Naive thymus-derived CD4-positive, alpha-beta T cell (primary cell): ENCODE data around the gene PTH2. TPM values are rescaled to one million over a fixed set of nuclear protein-coding genes. Genes with fewer than 3 reads are reported as not detected.

Source experiments
- ATAC-seq: fragments of 150-1000 bp; cut with Tn5 transposase; 2 replicates; pipeline ENCODE4 v1.10.0; 2021; ENCODE audit warnings: mild to moderate bottlenecking, moderate library complexity
- CTCF ChIA-PET: fragments of 350-600 bp; sonication (Branson Sonifier 250); formaldehyde crosslinking; loops from one replicate; lab custom pipeline; 2021; ENCODE audit warnings: antibody characterized with exemption; lab: Charles Lee
- POLR2A ChIA-PET: fragments of 350-600 bp; sonication (Branson Sonifier 250); formaldehyde crosslinking; loops from one replicate; lab custom pipeline; 2021; ENCODE audit warnings: antibody characterized with exemption, inconsistent platforms; lab: Charles Lee
- DNase-seq, 9 donors: peaks; one replicate each; pipeline versions ENCODE4 v3.0.0 to v3.0.0-alpha.2; 2020 to 2022; ENCODE audit warnings: mixed read lengths in 1 of 9
- H3K27ac ChIP-seq: one replicate; pipeline ENCODE4 v1.7.0; 2013; ENCODE audit warnings: mild to moderate bottlenecking, low read depth, low read length, moderate library complexity
- H3K27me3 ChIP-seq, 2 donors: one replicate each; pipeline ENCODE4 v1.7.0; 2013; ENCODE audit warnings: low read length in 2 of 2, mild to moderate bottlenecking in 2 of 2, moderate library complexity in 2 of 2; ENCODE audit not compliant: control insufficient read depth in 2 of 2, insufficient read depth in 2 of 2
- H3K36me3 ChIP-seq, 3 experiments: 1 replicate in 2 of 3; 2 replicates in 1 of 3; pipeline ENCODE4 v1.7.0; 2013; ENCODE audit warnings: low read length in 3 of 3, mild to moderate bottlenecking in 3 of 3, moderate library complexity in 1 of 3; ENCODE audit not compliant: insufficient read depth in 3 of 3, control insufficient read depth in 2 of 3
- H3K4me1 ChIP-seq, 2 donors: one replicate each; pipeline ENCODE4 v1.7.0; 2013; ENCODE audit warnings: low read length in 2 of 2, mild to moderate bottlenecking in 2 of 2, moderate library complexity in 1 of 2; ENCODE audit not compliant: control insufficient read depth in 2 of 2, insufficient read depth in 2 of 2
- H3K4me3 ChIP-seq: 2 replicates; pipeline ENCODE4 v1.7.0; 2013; ENCODE audit warnings: mild to moderate bottlenecking, low read length
- H3K9me3 ChIP-seq, 3 experiments: 1 replicate in 2 of 3; 2 replicates in 1 of 3; pipeline ENCODE4 v1.7.0; 2013; ENCODE audit warnings: low read length in 3 of 3; ENCODE audit not compliant: control insufficient read depth in 2 of 3
- H3K27ac Mint-ChIP-seq, 9 donors: one replicate each; pipeline ENCODE4 v1.8.0; 2020 to 2022; ENCODE audit warnings: mixed read lengths in 9 of 9, mild to moderate bottlenecking in 8 of 9, moderate library complexity in 5 of 9, inconsistent platforms in 2 of 9
- H3K27me3 Mint-ChIP-seq, 5 donors: one replicate each; pipeline ENCODE4 v1.8.0; 2021 to 2022; ENCODE audit warnings: mixed read lengths in 5 of 5, mild to moderate bottlenecking in 1 of 5
- H3K36me3 Mint-ChIP-seq, 5 donors: one replicate each; pipeline ENCODE4 v1.8.0; 2020 to 2022; ENCODE audit warnings: mixed read lengths in 5 of 5, mild to moderate bottlenecking in 3 of 5, inconsistent platforms in 1 of 5
- H3K4me1 Mint-ChIP-seq, 7 donors: one replicate each; pipeline ENCODE4 v1.8.0; 2020 to 2022; ENCODE audit warnings: mixed read lengths in 7 of 7, mild to moderate bottlenecking in 3 of 7, inconsistent platforms in 1 of 7
- H3K4me3 Mint-ChIP-seq, 10 donors: one replicate each; pipeline ENCODE4 v1.8.0; 2020 to 2022; ENCODE audit warnings: mild to moderate bottlenecking in 10 of 10, mixed read lengths in 10 of 10, moderate library complexity in 6 of 10, inconsistent platforms in 2 of 10
- H3K9me3 Mint-ChIP-seq, 11 donors: one replicate each; pipeline ENCODE4 v1.8.0; 2020 to 2022; ENCODE audit warnings: mixed read lengths in 11 of 11, mild to moderate bottlenecking in 4 of 11, inconsistent platforms in 1 of 11, moderate library complexity in 1 of 11
- intact Hi-C, 2 donors: fragments of 100-400 bp; cut with micrococcal nuclease; formaldehyde crosslinking; loops; one replicate each; pipeline ENCODE4 v1.15.1; 2023
- polyA plus RNA-seq, 2 donors: library from polyadenylated mRNA; unstranded; fragments of 300-500 nt; fragmentation: Illumina TruSeq; gene quantifications; one replicate each; pipeline ENCODE4 v1.2.3, GENCODE V29; 2021
- total RNA-seq, 6 experiments: library from RNA in 5 of 6; stranded (reverse) in 5 of 6; gene quantifications; 1 replicate in 5 of 6; 2 replicates in 1 of 6; pipeline ENCODE4 v1.2.3 and lab custom pipeline; 2021 to 2026

PTH2 gene
- total and polyA plus RNA-seq, 7 experiments from 2014 or later = not detected

- peak overlapping the region; percentile 90 to 100 (median 96) for H3K4me3 Mint-ChIP-seq
- Histone ChIP-seq H3K9me3 (no peaks in the 10 kb centered on the region), H3K4me3 (peak overlapping the region; percentile 84), H3K4me1 (peaks cover 15 to 26% of the 10 kb centered on the region in 2 donors), H3K27ac (peak overlapping the region; percentile 95), H3K27me3 (no peaks in the 10 kb centered on the region), H3K36me3 (peaks cover 0 to 25% (median 0%) of the 10 kb centered on the region in 3 experiments)
- peaks cover 8 to 26% (median 10%) of the 10 kb centered on the region in 5 donors for H3K36me3 Mint-ChIP-seq
- ATAC-seq (no peak), DNase-seq (no peak)
- peak overlapping the region; percentile 92 to 100 (median 99) for H3K27ac Mint-ChIP-seq
- ChIA-PET POLR2A (interaction anchor here (0.6 to 15.5 kb wide), 16 partner anchors 11 to 835 kb away, joined by 3 to 226 read pairs (median 8); partner anchors contain the start of genes FLT3LG, GFY, NOSIP and PRR12), CTCF (interaction anchor here (1.0 to 12.2 kb wide), 4 partner anchors 13 to 62 kb away, joined by 3 to 83 read pairs (median 8); partner anchors contain the start of gene FLT3LG)
- H3K4me1 Mint-ChIP-seq = peaks cover 31 to 64% (median 50%) of the 10 kb centered on the region in 7 donors
- H3K27me3 Mint-ChIP-seq = no peaks in the 10 kb centered on the region
- intact Hi-C loops = loop anchor here (1.0 to 5.0 kb wide), 19 partner anchors 10 to 1131 kb away; partner anchors contain the start of genes FLT3LG (in 2 of the 2), GYS1 (in 2 of the 2), RPS11 (in 2 of the 2) and RUVBL2 (in 2 of the 2)
- peaks cover 0 to 5% (median 0%) of the 10 kb centered on the region in 11 donors for H3K9me3 Mint-ChIP-seq
These were observed 30.6 kb upstream of the PTH2 start for GRCh38 chr19:49453757-49454240.

- ChIA-PET CTCF (interaction anchor here (0.6 to 12.2 kb wide), 5 partner anchors 13 to 89 kb away, joined by 3 to 83 read pairs (median 4); partner anchors contain the start of genes DKKL1 and FLT3LG), POLR2A (interaction anchor here (0.6 to 15.5 kb wide), 18 partner anchors 12 to 834 kb away, joined by 3 to 226 read pairs (median 4); partner anchors contain the start of genes FLT3LG, GFY, NOSIP and PRR12)
- H3K4me1 ChIP-seq = peaks cover 15 to 26% of the 10 kb centered on the region in 2 donors
- H3K9me3 Mint-ChIP-seq = peaks cover 0 to 5% (median 0%) of the 10 kb centered on the region in 11 donors
- peak within 1 kb of the TSS; percentile 95 for H3K27ac ChIP-seq
- peak; percentile 92 for ATAC-seq
- intact Hi-C loops = loop anchor here (1.0 to 5.0 kb wide), 19 partner anchors 10 to 1131 kb away; partner anchors contain the start of genes FLT3LG (in 2 of the 2), GYS1 (in 2 of the 2), RPS11 (in 2 of the 2) and RUVBL2 (in 2 of the 2)
- DNase-seq = peak; percentile 97 to 99 (median 98)
- peaks cover 0 to 25% (median 0%) of the 10 kb centered on the region in 3 experiments for H3K36me3 ChIP-seq
- H3K27me3 ChIP-seq = no peaks in the 10 kb centered on the region
- H3K9me3 ChIP-seq = no peaks in the 10 kb centered on the region
- peaks cover 35 to 71% (median 56%) of the 10 kb centered on the region in 7 donors for H3K4me1 Mint-ChIP-seq
- H3K4me3 Mint-ChIP-seq = peak within 1 kb of the TSS; percentile 95 to 100 (median 99)
- no peaks in the 10 kb centered on the region for H3K27me3 Mint-ChIP-seq
- H3K4me3 ChIP-seq = peak within 1 kb of the TSS; percentile 85
- H3K27ac Mint-ChIP-seq = peak within 1 kb of the TSS; percentile 92 to 100 (median 99)
- peaks cover 12 to 30% (median 16%) of the 10 kb centered on the region in 5 donors for H3K36me3 Mint-ChIP-seq
These were observed 29.9 kb upstream of the PTH2 start, which contains the start of gene ALDH16A1 for GRCh38 chr19:49453013-49453756. ALDH16A1 (plus strand) TSS chr19:49453225; CDS start chr19:49453332, 107 bp downstream.

- Mint-ChIP-seq H3K27me3 (no peaks in the 10 kb centered on the region), H3K27ac (peak within 1 kb of the TSS; percentile 92 to 100 (median 99)), H3K36me3 (peaks cover 11 to 32% (median 16%) of the 10 kb centered on the region in 5 donors), H3K4me3 (peak within 1 kb of the TSS; percentile 95 to 100 (median 99)), H3K9me3 (peaks cover 0 to 5% (median 0%) of the 10 kb centered on the region in 11 donors), H3K4me1 (peaks cover 31 to 68% (median 55%) of the 10 kb centered on the region in 7 donors)
- Histone ChIP-seq H3K4me3 (peak within 1 kb of the TSS; percentile 85), H3K9me3 (no peaks in the 10 kb centered on the region), H3K4me1 (peaks cover 15 to 26% of the 10 kb centered on the region in 2 donors), H3K36me3 (peaks cover 0 to 36% (median 4%) of the 10 kb centered on the region in 3 experiments), H3K27ac (peak within 1 kb of the TSS; percentile 95), H3K27me3 (no peaks in the 10 kb centered on the region)
- ChIA-PET POLR2A (interaction anchor here (0.5 to 15.5 kb wide), 29 partner anchors 11 to 594 kb away, joined by 3 to 226 read pairs (median 3); partner anchors contain the start of genes FLT3LG, GYS1, NOSIP and PRR12), CTCF (interaction anchor here (0.6 to 12.2 kb wide), 10 partner anchors 20 to 832 kb away, joined by 3 to 83 read pairs (median 4); partner anchors contain the start of genes FLT3LG, NOSIP, PRR12 and SPHK2)
- peak; percentile 69 to 97 (median 94) for DNase-seq
- intact Hi-C loops = loop anchor here (1.0 to 5.0 kb wide), 9 partner anchors 8 to 1129 kb away; partner anchors contain the start of genes GYS1 (in 2 of the 2), RUVBL2 (in 2 of the 2), AKT1S1 (in 1 of the 2) and C19orf73 (in 1 of the 2)
- peak; percentile 71 for ATAC-seq
These were observed 28.4 kb upstream of the PTH2 start, which contains the start of gene PIH1D1 for GRCh38 chr19:49451430-49452181. PIH1D1 (minus strand) TSS chr19:49451814; CDS start chr19:49451574, 240 bp downstream.

- Mint-ChIP-seq H3K27ac (peak overlapping the region in 7 of 9 donors; percentile 48 to 100 (median 92)), H3K9me3 (peaks cover 0 to 5% (median 0%) of the 10 kb centered on the region in 11 donors), H3K36me3 (peaks cover 8 to 34% (median 12%) of the 10 kb centered on the region in 5 donors), H3K4me1 (peaks cover 32 to 59% (median 49%) of the 10 kb centered on the region in 7 donors), H3K4me3 (peak overlapping the region; percentile 87 to 100 (median 99)), H3K27me3 (no peaks in the 10 kb centered on the region)
- ATAC-seq = no peak
- intact Hi-C loops = loop anchor here (5.0 kb wide), 5 partner anchors 333 to 1128 kb away; partner anchors contain the start of genes GYS1 (in 2 of the 2), RUVBL2 (in 2 of the 2), C19orf73 (in 1 of the 2) and DBP (in 1 of the 2)
- POLR2A ChIA-PET = interaction anchor here (0.6 to 15.5 kb wide), 8 partner anchors 12 to 190 kb away, joined by 3 to 226 read pairs (median 10); partner anchors contain the start of genes FLT3LG, RPL13A, RPS11 and RRAS
- CTCF ChIA-PET = interaction anchor here (0.7 to 12.2 kb wide), 2 partner anchors 21 to 1279 kb away, joined by 11 to 83 read pairs; partner anchors contain the start of gene FLT3LG
- no peak overlapping the region for H3K27ac ChIP-seq
- no peaks in the 10 kb centered on the region for H3K27me3 ChIP-seq
- H3K36me3 ChIP-seq = peaks cover 0 to 40% (median 4%) of the 10 kb centered on the region in 3 experiments
- peaks cover 15 to 26% of the 10 kb centered on the region in 2 donors for H3K4me1 ChIP-seq
- H3K9me3 ChIP-seq = no peaks in the 10 kb centered on the region
- DNase-seq = no peak
- H3K4me3 ChIP-seq = peak overlapping the region; percentile 85
These were observed 27.2 kb upstream of the PTH2 start for GRCh38 chr19:49450405-49450804.

GRCh38 chr19:49448432-49448786 lies 25.2 kb upstream of the PTH2 start:
- Histone ChIP-seq H3K4me3 (no peak overlapping the region), H3K4me1 (peaks cover 13 to 20% of the 10 kb centered on the region in 2 donors), H3K9me3 (no peaks in the 10 kb centered on the region), H3K36me3 (peaks cover 0 to 40% (median 4%) of the 10 kb centered on the region in 3 experiments), H3K27me3 (no peaks in the 10 kb centered on the region), H3K27ac (no peak overlapping the region)
- intact Hi-C loops = loop anchor here in 1 of 2 donors (10.0 kb wide), 2 partner anchors 224 to 304 kb away; no protein-coding TSS in a partner anchor
- H3K36me3 Mint-ChIP-seq = peaks cover 8 to 36% (median 12%) of the 10 kb centered on the region in 5 donors
- H3K4me3 Mint-ChIP-seq = peak overlapping the region in 7 of 10 donors; percentile 11 to 100 (median 51)
- peaks cover 37 to 61% (median 51%) of the 10 kb centered on the region in 7 donors for H3K4me1 Mint-ChIP-seq
- H3K9me3 Mint-ChIP-seq = peaks cover 0 to 5% (median 0%) of the 10 kb centered on the region in 11 donors
- ChIA-PET POLR2A (interaction anchor here (0.8 to 15.5 kb wide), 4 partner anchors 17 to 73 kb away, joined by 3 to 226 read pairs (median 3); partner anchors contain the start of gene FLT3LG), CTCF (interaction anchor here (1.4 to 12.2 kb wide), 2 partner anchors 23 to 56 kb away, joined by 3 to 83 read pairs; partner anchors contain the start of gene FLT3LG)
- ATAC-seq (no peak), DNase-seq (no peak)
- peaks cover 0 to 3% (median 0%) of the 10 kb centered on the region in 5 donors for H3K27me3 Mint-ChIP-seq
- H3K27ac Mint-ChIP-seq = peak overlapping the region in 6 of 9 donors; percentile 12 to 97 (median 57)
